ENCODE results near the gene MRPL2. TPM values are rescaled to one million over a fixed set of nuclear protein-coding genes. Genes with fewer than 3 reads are reported as not detected.

MRPL2 gene
- total RNA-seq, 1 experiment from 2014 or later = 123 TPM

DNA sequence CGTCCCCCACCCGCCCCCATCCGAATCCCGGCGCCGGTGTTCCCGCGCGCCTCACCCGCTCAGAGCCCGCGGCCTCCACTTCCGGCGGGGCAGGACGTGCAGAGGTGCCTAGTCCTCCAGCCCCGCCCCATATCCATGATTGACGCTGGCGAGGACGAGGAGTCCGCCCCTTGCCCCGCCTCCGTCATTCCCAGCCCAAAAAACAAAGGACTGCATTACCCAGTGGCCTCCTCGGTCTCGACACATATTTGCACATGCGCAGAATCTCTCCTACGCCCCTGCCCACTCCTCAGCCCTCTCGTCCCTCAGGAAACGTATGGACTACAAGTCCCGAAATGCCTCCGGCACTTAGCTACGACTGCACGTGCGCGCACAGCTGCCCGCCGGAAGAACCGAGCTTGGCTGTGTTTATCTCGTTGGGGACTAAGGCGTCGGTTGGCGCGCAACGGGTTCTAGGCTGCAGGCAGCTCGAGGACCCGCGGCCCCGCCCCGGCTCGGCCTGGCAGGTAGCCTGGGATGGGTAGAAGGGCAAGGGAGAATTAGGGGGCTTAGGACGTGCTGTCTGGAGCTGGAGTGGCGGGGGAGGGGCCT is 45.3 kb downstream of the MRPL2 start, which contains the start of the genes KLHDC3 and MEA1:
Gene KLHDC3, plus strand, starts transcription at position 407 of the 591 bp plus-strand sequence. CDS start 2,944 bp downstream, outside the sequence.
Gene MEA1, minus strand, starts transcription at position 104 of the 591 bp plus-strand sequence. CDS start 133 bp downstream, outside the sequence.
- Histone ChIP-seq H3K36me3 (ENCODE audit: control insufficient read depth in 1 of 2, insufficient read depth in 2 of 2, low read length in 2 of 2) (peaks cover 27 to 29% of the 10 kb centered on the region in 2 experiments), H3K9me2 (ENCODE audit: insufficient read depth) (no peaks in the 10 kb centered on the region), H3K4me2 (ENCODE audit: low read length) (peak within 1 kb of the TSS; percentile 79), H3K4me1 (ENCODE audit: control insufficient read depth in 1 of 2, insufficient read depth in 2 of 2, low read length in 2 of 2) (peaks cover 7 to 20% of the 10 kb centered on the region in 2 experiments; a peak in 2 of 4 replicates), H3K27ac (ENCODE audit: low read depth, low read length) (peak within 1 kb of the TSS; percentile 57), H3K79me2 (ENCODE audit: insufficient read depth, low read length) (peaks cover 46% of the 10 kb centered on the region), H3K9ac (ENCODE audit: low read length) (peak within 1 kb of the TSS; percentile 84), H3K9me3 (ENCODE audit: control insufficient read depth in 1 of 2, insufficient read depth in 1 of 2, low read depth in 1 of 2, low read length in 2 of 2) (no peaks in the 10 kb centered on the region), H3K4me3 (replicated peaks in 1 of 2; ENCODE audit: low read depth in 1 of 2, low read length in 2 of 2) (peak within 1 kb of the TSS; percentile 91 to 99), H2AFZ (ENCODE audit: low read depth, low read length, poor library complexity, severe bottlenecking) (peak within 1 kb of the TSS; percentile 64), H3K27me3 (ENCODE audit: insufficient read depth, low read length) (no peaks in the 10 kb centered on the region), H4K20me1 (ENCODE audit: insufficient read depth) (no peaks in the 10 kb centered on the region)
- DNase-seq (ENCODE audit: low read depth, low spot score) (peak; percentile 100), ATAC-seq (peak; percentile 95)
- no TSS peak for BruUV-seq (replicated peaks)
- ChIA-PET POLR2A (interaction anchor here (0.6 to 2.0 kb wide), 11 partner anchors 10 to 130 kb away, joined by 3 to 14 read pairs (median 4); partner anchors contain the start of genes CUL7, KLC4, MRPL2 and PPP2R5D), CTCF (interaction anchor here (0.6 to 2.0 kb wide), 5 partner anchors 9 to 940 kb away, joined by 3 to 7 read pairs (median 5); partner anchors contain the start of gene PPP2R5D), RAD21 (ENCODE audit: low non-redundant PET in 1 of 2, low total read pairs in 2 of 2, uncharacterized antibody in 2 of 2, unreplicated experiment in 2 of 2) (interaction anchor here in 1 of 2 experiments (0.6 to 0.9 kb wide), 2 partner anchors 8 to 45 kb away, joined by 3 read pairs; partner anchors contain the start of genes KLC4 and MRPL2)
- TF ChIP-seq TCF7L2 (IDR thresholded peaks at IDR 0.05; ENCODE audit: borderline replicate concordance, extremely low read depth, insufficient read depth, insufficient read length) (no peak), YY1 (IDR thresholded peaks at IDR 0.05; ENCODE audit: extremely low read depth, insufficient replicate concordance, low read depth, low read length) (peak; percentile 72), POLR2AphosphoS5 (IDR thresholded peaks at IDR 0.05; ENCODE audit: low read depth, low read length) (peak; percentile 86), ZBTB33 (IDR thresholded peaks at IDR 0.05; ENCODE audit: extremely low read depth, insufficient replicate concordance, low read length) (peak; percentile 47), EGR1 (IDR thresholded peaks at IDR 0.05; ENCODE audit: low read depth) (no peak), ATF3 (IDR thresholded peaks at IDR 0.05) (no peak), EZH2 (IDR thresholded peaks at IDR 0.05) (no peak), POLR2A (IDR thresholded peaks at IDR 0.05; ENCODE audit: borderline replicate concordance, extremely low read depth, insufficient read depth, insufficient read length) (peak; percentile 56), ZFX (IDR thresholded peaks at IDR 0.05) (peak; percentile 61; the same call in 1 of the 2 replicates)
- intact Hi-C loops (cut with micrococcal nuclease) = loop anchor here (1.0 to 5.0 kb wide), 3 partner anchors 43 to 257 kb away; partner anchors contain the start of genes CNPY3, KLC4 and MRPL2

All from HCT116 (cell line).